ENCODE results near the gene ATP11A.

ATP11A gene

DNA sequence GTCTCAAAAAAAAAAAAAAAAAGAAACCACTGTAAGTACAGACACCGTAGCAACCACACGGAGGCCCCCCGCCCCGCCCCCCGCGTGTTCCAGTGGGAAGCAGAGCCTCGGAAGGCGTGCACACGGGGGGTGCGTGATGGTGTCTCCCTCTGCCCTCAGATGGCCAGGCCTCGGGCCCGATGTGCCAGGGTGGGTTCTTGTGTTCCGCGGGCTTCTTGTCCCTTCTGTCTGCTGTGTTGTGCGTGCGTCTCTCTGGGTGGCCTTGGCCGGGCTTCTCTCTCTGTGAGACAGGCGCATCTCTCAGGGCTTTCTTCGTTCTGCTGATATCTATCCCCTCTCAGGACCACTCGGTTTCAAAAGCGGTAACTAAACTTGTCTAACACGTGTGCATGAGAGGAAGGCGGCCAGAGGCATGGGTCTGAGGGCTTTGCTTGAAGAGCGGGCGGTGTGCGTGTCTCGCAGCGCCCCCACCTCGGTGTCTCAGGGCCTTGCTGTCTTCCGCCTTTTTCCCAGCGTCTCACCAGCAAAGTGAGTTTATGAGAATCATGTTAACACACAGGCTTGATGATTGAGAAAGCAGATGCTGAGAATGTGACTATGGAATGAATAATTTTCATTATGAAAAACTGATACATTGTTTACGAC is 12.6 kb downstream of the ATP11A start:
- H3K4me3 ChIP-seq (ENCODE audit: low read depth, low read length), result no peak overlapping the region
- no peak for DNase-seq (ENCODE audit: low read depth, low spot score)
- ChIA-PET CTCF (no interaction called here), POLR2A (no interaction called here)
- TF ChIP-seq, protein P1, sequence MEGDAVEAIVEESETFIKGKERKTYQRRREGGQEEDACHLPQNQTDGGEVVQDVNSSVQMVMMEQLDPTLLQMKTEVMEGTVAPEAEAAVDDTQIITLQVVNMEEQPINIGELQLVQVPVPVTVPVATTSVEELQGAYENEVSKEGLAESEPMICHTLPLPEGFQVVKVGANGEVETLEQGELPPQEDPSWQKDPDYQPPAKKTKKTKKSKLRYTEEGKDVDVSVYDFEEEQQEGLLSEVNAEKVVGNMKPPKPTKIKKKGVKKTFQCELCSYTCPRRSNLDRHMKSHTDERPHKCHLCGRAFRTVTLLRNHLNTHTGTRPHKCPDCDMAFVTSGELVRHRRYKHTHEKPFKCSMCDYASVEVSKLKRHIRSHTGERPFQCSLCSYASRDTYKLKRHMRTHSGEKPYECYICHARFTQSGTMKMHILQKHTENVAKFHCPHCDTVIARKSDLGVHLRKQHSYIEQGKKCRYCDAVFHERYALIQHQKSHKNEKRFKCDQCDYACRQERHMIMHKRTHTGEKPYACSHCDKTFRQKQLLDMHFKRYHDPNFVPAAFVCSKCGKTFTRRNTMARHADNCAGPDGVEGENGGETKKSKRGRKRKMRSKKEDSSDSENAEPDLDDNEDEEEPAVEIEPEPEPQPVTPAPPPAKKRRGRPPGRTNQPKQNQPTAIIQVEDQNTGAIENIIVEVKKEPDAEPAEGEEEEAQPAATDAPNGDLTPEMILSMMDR (IDR thresholded peaks at IDR 0.05; ENCODE audit: insufficient read depth, low read length, missing control alignments), result no peak

DNA sequence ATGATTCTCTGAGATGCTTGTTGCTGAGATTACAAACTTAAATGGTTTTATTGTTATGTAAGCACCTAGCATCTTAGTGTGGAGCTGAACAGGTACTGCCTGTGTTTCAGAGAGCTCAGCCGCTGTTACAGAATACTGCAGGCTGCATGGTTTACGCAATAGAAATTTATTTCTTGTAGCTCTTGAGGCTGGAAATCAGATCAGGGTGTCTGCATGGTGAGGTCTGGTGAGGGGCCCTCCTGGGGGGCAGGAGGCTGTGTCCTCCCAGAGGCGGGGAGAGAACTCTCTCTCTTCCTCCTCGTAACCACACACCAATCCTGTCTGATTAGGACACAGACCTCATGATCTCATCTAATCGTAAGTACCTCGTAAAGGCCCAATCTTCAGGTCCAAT is 13.1 kb downstream of the ATP11A start:
- POLR2A ChIA-PET, result no interaction called here
- TF ChIP-seq, protein P1 (IDR thresholded peaks at IDR 0.05; ENCODE audit: insufficient read depth, low read length, missing control alignments), result no peak
- CTCF ChIA-PET, result no interaction called here
- no peak overlapping the region for H3K4me3 ChIP-seq (ENCODE audit: low read depth, low read length)
- DNase-seq (ENCODE audit: low read depth, low spot score), result no peak

DNA sequence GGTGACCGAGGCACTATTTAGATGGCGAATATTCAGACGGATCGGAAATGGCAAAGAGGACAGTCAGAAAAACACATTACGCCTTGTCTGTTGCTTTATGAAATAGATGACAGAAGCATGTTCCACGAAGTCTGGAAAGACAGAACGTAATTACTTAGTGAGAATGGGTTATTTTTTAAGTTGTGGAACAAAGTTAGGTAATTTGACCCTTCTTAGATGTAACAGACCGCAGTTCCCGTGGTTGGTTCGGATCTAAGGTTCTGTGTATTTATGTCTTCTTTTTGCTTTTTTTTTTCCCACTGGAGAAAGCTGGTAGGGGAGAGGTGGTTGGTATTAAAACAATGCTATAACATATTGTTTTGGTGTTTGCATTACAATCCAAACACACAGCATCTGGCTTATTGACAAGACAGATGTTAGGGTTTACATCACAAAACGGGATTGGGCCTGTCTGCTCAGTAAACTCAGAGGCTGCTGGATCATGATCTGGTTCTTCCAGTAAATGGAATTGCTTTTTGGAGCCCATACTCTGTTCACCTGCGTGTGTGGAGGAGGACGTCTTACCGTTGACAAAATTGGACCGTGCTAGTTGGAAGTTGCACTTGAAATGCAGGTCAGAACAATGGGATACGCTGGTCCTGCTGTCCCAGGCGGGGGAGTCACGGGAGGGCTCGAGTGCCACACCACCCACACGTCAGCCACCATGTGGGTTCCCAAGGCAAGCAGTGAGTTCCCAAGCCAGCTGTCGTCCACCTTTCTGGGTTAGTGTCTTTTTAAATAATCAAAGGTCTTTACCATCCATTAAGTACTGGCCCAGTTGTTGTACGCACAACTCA is 13.8 kb downstream of the ATP11A start:
- H3K4me3 ChIP-seq (ENCODE audit: low read depth, low read length), result no peak overlapping the region
- TF ChIP-seq, protein P1 (IDR thresholded peaks at IDR 0.05; ENCODE audit: insufficient read depth, low read length, missing control alignments), result no peak
- no peak for DNase-seq (ENCODE audit: low read depth, low spot score)
- ChIA-PET CTCF (no interaction called here), POLR2A (interaction anchor here (0.5 kb wide), 1 partner anchor 40 kb away, joined by 3 read pairs; no protein-coding TSS in a partner anchor)

DNA sequence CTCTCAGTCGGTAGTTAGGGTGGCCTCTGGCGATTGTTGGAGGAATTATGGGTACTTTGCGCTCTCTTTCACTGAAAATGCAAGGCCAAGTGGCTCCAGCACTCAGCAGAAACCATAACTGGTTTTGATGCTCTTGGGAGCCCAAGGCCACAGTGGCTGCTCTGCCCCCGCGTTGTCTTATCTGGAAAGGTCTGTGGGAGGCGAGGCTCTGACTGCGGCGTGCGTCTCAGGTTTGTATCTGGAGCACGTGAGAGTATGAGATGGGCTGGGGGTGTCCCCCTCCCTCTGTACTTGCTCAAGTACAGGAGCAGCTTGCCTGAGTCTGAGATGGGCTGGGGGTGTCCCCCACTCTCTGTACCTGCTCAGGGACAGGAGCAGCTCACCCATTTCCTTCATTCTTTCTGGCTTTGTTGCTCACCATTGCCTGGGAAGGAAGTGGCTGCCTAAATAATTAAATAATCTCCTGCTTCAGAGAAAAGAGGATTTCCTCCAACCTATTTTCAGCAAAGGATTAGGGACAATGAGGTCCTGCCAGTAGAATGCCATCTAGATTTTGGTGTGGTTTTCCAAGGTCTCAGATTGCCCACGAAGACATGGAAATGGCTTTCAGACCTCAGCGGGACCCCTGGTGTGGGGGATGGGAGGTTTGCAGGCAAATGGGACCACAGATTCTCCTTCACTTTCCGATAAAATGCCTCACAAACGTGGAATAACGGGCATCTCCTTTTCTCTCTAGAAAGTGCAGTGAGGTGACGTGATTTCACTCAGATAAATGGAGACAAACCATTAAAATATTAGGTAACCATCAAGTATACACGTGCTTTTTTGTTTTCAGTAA is 14.7 kb downstream of the ATP11A start:
- CTCF ChIA-PET, result no interaction called here
- no peak overlapping the region for H3K4me3 ChIP-seq (ENCODE audit: low read depth, low read length)
- POLR2A ChIA-PET, result no interaction called here
- TF ChIP-seq, protein P1 (IDR thresholded peaks at IDR 0.05; ENCODE audit: insufficient read depth, low read length, missing control alignments), result no peak
- no peak for DNase-seq (ENCODE audit: low read depth, low spot score)

DNA sequence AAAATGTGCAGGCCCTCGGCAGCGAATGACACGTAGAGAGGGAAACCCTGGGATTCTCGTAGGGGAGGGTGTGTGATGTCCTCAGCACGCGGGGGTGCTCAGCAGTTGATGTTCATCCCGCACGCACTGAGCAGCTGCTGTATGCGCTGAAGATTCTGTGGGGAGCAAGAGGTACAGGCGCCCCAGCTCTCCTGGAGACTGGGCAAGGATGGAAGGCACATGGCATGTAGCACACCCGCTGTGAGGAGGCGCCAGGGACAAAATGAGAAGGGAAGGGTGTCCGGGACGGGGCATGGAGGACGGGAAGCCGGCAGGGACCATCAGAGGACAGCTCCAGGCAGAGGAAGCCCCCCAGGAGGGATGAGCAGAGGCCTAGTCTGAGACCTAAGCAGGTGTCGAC is 15.4 kb downstream of the ATP11A start:
- ChIA-PET CTCF (no interaction called here), POLR2A (no interaction called here)
- TF ChIP-seq, protein P1 (IDR thresholded peaks at IDR 0.05; ENCODE audit: insufficient read depth, low read length, missing control alignments), result no peak
- no peak for DNase-seq (ENCODE audit: low read depth, low spot score)
- no peak overlapping the region for H3K4me3 ChIP-seq (ENCODE audit: low read depth, low read length)

DNA sequence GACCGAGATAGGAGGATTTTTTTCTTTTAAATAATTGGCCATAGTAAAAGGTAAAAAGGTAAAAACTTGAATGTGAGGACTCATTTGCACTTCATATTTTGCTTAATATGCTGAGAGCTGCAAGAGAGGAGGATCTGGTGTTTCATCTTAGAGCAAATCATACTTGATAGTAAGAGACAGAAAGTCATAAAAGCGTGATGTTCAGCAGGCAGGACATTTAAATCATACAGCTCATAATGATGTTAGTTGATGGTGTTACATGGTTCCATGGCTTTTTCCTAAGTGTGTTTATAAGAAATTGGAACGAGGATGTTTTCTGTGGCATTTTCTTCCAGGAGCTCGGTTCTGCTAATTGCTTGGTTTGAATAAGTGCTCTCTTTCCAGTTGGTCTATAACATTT is 16.3 kb downstream of the ATP11A start:
- ChIA-PET CTCF (no interaction called here), POLR2A (no interaction called here)

More for the DNA sequence above, 16.3 kb downstream of the ATP11A start:
- TF ChIP-seq, protein P1 (IDR thresholded peaks at IDR 0.05; ENCODE audit: insufficient read depth, low read length, missing control alignments), result no peak
- no peak overlapping the region for H3K4me3 ChIP-seq (ENCODE audit: low read depth, low read length)
- no peak for DNase-seq (ENCODE audit: low read depth, low spot score)

All from AG04449 (cell line).